GM12873 (cell line): Measurements from ENCODE around the gene CALY.

Source experiments
- CTCF ChIP-seq: IDR thresholded peaks from 2 replicates; pipeline ENCODE4 v1.5.1; 2012; ENCODE audit warnings: low read depth, mild to moderate bottlenecking, moderate library complexity, low read length, control low read depth; ENCODE audit not compliant: insufficient read depth; ENCODE audit errors: missing control alignments

Gene CALY

DNA sequence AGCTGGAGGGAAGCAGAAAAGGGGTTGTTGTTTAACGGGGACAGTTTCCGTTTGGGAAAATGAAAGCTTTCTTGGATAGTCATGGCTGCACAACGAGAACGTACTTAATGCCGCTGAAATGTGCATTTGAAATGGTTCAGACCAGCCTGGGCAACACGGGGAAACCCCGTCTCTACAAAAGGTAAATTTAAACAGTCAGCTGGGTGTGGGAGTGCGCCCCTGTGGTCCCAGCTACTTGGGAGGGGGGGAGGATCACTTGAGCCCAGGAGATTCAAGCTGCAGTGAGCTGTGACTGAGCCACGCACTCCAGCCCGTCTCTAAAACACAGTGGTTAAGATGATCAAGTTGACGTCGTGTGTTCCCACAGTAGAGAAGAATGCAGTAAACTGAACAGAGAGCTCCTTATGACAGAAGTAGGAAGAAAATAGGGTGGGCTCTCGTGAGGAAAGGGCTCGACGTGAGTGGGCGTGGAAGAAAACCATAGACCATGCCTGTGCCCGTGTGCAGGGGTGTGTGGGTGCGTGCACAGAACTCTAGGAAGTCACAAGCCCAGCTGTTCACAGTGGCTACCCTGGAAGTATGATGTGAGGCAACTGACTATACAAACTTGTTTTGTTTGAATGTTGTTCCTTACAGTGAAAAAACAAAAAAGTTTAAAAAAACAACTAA lies 25.2 kb upstream of the CALY start:
- no peak for TF ChIP-seq CTCF

DNA sequence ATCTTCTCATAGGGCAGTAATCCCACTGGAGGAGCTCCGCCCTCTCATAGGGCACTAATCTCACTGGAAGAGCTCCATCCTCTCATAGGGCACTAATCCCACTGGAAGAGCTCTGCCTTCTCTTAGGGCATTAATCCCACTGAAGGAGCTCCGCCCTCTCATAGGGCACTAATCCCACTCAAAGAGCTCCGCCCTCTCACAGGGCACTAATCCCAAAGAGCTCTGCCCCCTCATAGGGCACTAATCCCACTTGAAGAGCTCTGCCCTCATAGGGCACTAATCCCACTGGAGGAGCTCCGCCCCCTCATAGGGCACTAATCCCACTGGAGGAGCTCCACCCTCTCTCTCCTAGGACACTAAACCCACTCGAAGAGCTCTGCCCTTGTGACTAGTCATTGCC lies 24.5 kb upstream of the CALY start:
- TF ChIP-seq CTCF: no peak

- TF ChIP-seq CTCF: no peak
Measured at GRCh38 chr10:133359972-133360610, 23.4 kb upstream of the CALY start.

DNA sequence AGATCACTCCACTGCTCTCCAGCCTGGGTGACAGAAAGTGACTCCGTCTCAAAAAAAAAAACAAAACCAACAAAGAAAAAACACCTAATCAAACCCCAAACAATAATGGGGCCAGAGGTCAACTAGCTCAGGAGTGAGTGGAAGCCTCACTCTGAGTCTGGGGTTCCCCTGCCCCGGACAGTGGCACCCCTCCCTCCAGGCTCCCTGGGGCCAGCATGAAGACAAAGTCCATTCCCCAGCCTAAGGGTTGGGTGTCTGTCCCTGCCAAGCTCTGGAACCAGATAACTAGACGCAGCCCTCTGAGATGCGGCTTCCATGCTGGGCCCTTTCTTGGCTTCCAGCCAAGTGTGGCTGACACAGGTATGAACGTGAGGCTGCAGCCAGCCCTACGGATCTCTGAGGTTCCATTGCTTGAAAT lies 22.9 kb upstream of the CALY start:
- TF ChIP-seq CTCF: no peak

DNA sequence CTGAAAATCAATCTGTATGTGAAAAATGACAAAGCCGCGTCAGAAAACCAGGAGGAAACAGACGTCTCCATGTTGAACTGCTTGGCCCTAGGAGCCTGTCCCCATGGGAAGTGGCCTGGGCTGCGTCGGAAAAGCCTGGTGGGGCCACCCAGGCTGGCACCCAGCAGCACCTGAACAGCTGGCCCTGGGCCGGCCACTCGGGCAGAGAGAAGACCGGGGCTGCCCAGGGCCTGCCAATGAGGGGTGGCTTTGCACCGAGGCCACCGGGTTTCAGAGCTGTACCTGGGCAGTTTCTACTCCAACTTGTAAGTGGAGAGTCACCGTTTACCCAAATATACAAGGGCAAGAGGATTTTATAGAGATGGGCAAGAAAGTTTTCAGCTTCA lies 22.2 kb upstream of the CALY start:
- no peak for TF ChIP-seq CTCF

GRCh38 chr10:133358162-133358924 lies 21.6 kb upstream of the CALY start:
- no peak for TF ChIP-seq CTCF
